Measurements from ENCODE around the gene JTB.

The JTB gene

GRCh38 chr1:153953859-153954365 lies 23.6 kb downstream of the JTB start:
- DNase-seq = no peak

- no peak for DNase-seq
Observed at GRCh38 chr1:153951801-153952200, 25.7 kb downstream of the JTB start.

GRCh38 chr1:153951183-153951582 lies 26.3 kb downstream of the JTB start:
- DNase-seq = no peak

DNA sequence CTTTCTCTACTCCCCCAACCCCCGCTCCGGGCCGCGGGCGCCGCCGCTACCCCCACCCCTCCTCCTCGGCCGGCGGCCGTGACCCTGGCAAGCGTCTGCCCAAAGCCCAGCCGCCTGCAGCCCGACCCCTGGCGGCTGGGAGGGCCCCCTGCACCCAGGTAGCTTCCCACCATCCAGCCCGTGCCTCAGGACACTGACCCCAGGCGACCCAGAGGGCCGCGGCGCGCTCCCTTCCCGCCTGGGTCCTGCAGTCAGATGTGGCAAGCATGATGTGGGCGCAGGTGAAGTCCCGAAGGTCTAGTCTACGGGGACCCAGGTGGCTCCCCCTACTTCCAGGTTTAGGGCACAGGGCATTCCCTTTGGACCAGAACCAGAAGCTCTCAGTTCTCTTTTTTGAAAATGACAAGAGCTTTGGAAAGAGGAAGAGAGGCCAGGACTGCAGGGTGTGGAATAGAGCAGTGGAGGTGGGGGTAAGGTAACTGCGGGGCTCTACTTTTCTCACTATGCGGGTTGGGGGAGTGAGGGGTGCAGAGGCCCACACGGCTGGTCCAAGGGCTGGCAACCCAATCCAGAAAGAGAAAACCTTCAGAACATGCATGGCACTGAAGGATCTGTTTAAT lies 30.7 kb downstream of the JTB start, which contains the start of gene DENND4B:
Gene DENND4B (minus strand): TSS at position 97 of the 620 bp plus-strand sequence. CDS start 2,344 bp downstream, outside the sequence.
- peak; percentile 90 for DNase-seq

DNA sequence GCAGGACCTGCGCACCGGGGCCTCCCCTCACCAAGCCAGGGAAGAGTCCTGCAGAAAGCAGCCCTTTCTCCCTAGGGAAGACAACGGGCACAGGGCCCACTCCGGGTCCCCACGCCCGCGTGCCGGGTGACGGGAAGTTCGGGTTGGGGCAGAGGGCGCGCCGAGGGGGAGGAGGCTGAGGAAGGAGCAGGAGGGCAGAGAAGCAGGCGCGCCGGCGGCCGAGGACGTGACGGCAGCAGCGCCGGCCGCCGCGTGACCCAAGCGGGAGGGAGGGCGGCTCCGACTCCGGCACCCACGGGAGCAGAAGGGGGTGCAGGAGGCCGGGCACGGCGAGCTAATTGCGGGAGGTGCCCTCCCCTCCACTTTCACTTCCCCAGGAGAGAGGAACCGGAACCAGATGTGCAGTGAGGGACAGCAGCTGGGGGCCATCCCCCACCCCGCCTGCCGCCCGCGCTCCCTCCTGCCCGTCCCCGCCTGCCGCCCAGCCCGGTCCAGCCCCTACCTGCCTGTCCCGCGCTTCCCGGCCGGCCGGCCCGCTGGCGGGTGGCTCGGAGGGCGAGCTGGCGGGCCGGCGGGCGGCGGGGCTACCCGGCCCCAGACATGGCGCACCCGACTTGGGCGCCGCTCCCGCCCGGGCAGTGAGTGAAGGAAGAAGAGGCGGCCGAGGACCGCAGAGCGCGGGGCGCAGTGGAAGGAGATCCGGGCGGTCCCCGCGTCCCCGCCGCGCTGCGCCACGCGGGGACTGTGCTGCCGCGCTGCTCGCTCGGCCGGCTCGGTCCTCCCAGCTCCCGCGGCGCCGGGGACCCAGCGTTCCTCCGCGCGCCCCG lies 31.5 kb downstream of the JTB start:
- peak; percentile 98 for DNase-seq

GRCh38 chr1:153945131-153945794 lies 32.2 kb downstream of the JTB start:
- DNase-seq = peak; percentile 88

- DNase-seq = no peak
Observed at GRCh38 chr1:153944827-153945117, 32.7 kb downstream of the JTB start.

GRCh38 chr1:153944005-153944826 lies 33.3 kb downstream of the JTB start:
- DNase-seq = peak; percentile 85

GRCh38 chr1:153942766-153943549 lies 34.5 kb downstream of the JTB start:
- no peak for DNase-seq

- no peak for DNase-seq
Observed at GRCh38 chr1:153941826-153942725, 35.4 kb downstream of the JTB start.

- no peak for DNase-seq
Observed at GRCh38 chr1:153940756-153941155, 36.7 kb downstream of the JTB start.

- DNase-seq = no peak
Observed at GRCh38 chr1:153939476-153939875, 38.0 kb downstream of the JTB start.

- no peak for DNase-seq
Observed at GRCh38 chr1:153938996-153939395, 38.5 kb downstream of the JTB start.

DNA sequence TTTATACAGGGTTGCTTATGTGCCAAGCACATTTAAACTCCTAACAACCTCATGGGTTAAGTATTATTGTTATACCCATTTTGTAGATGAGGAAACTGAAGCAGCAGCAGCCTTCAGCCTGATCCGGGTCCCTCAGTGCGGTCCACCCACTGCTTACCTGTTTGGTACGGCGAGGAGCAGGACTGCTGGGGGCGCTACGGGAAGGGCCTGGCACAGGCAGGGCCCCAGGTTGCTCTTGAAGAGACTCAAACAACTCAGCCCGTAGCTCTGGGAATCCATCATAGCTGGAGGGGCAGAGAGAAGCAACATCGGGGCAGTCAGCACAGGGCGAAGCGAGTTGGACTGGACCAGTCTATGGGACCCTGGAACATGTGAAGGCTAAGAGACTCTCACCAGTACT lies 40.1 kb downstream of the JTB start:
- DNase-seq = no peak

- DNase-seq = no peak
Observed at GRCh38 chr1:153936011-153936802, 41.3 kb downstream of the JTB start.

DNA sequence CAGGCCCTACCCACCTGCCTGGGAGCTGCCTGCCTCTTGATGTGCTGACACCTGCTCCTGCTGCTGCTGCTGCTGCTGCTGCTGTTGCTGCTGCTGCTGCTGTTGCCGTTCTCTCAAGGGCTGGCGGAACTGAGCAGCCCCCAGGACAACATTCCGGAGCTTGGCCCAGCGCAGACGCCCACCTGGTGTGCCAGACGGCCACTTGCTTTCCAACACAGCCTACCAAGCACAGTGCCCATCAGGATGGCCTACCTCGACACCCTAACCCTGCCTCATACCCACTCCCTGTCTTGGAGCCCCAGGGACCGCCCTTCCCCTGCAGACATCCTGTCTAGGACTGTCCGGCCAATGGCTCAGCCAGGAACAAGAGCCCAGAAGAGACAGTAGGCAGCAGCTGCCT lies 42.7 kb downstream of the JTB start:
- no peak for DNase-seq

- DNase-seq = no peak
Observed at GRCh38 chr1:153933955-153934354, 43.5 kb downstream of the JTB start.

GRCh38 chr1:153933430-153933829 lies 44.0 kb downstream of the JTB start:
- no peak for DNase-seq

GRCh38 chr1:153932156-153933131 lies 45.0 kb downstream of the JTB start:
- no peak for DNase-seq
